DMS53 treated with DMSO at 0.1 percent for 48 hours (cell line): ENCODE data around the gene ERVFRD-1.

Experiments used
- DNase-seq: peaks from one replicate; lab custom pipeline; 2025; ENCODE audit not compliant: unreplicated experiment; lab: John Stamatoyannopoulos, UW

ERVFRD-1 gene

DNA sequence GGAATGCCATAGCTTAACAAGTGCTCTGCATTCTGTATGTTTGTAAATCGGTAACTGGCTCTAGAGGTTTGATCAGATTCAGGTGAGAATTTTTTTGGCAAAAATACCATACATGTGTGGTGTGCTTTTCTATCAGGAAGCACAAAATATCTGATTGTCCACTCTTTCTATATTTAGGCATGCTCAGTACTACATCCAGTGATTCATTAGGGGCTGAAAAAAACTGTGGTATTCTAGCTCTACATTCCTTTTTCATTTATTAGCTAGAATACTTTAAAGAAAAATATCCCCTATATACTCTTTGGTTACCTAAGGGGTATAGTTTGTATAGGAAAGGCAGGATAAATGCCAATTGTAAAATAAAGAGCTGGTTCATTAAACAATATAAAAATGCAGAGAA is 56.8 kb downstream of the ERVFRD-1 start:
- DNase-seq = no peak

DNA sequence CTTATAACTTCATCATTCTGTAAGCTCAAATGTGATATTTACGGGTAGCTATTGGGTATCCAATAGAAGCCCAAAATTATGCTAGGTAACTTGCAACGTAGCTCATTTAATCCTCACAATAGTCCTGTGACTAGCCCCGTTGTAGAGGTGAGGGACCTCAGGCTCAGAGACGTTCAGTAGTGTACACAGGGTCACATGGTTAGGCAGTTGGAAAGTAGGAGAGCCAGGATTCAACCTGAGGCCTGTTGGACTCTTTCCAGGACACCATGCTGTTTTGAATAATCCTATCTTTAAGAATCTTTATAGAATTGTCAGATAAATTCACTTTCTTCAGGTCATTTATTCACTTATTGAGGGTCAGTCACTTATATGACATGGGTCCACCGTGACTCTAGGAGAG is 58.2 kb downstream of the ERVFRD-1 start:
- DNase-seq = no peak
